IMR-90 (cell line): ENCODE data around the gene UBE2C. TPM values are rescaled to one million over a fixed set of nuclear protein-coding genes. Genes with fewer than 3 reads are reported as not detected.
"Not testable (repeated sequence)": the region's sequence is repeated elsewhere in the genome, so short reads cannot be mapped to it uniquely, and the experiment has no call there.

Experiments used
- ATAC-seq: fragments of 200-7000 bp; cut with Tn5 transposase; 2 replicates; pipeline ENCODE4 v1.9.1; 2020; ENCODE audit warnings: low read depth, mild to moderate bottlenecking, moderate library complexity
- BruUV-seq: library from RNA; stranded (reverse); fragments of 400-500 nt; replicated peaks from 2 replicates; lab custom pipeline; 2021; lab: Mats Ljungman, UMichigan
- CTCF ChIA-PET: fragments of 300-600 bp; formaldehyde crosslinking; extraction: SDS; loops from one replicate; lab custom pipeline; 2021; ENCODE audit warnings: antibody characterized with exemption; lab: Yijun Ruan, JAX
- POLR2A ChIA-PET: fragments of 300-600 bp; sonication (Branson Sonifier 250); formaldehyde crosslinking; loops from one replicate; lab custom pipeline; 2022; ENCODE audit warnings: antibody characterized with exemption; ENCODE audit not compliant: unreplicated experiment; lab: Charles Lee
- DNase-seq: peaks from one replicate; pipeline ENCODE4 v3.0.0; 2013
- H2AFZ ChIP-seq: replicated peaks from 2 replicates; pipeline ENCODE3; 2013; ENCODE audit warnings: low read length, mild to moderate bottlenecking; ENCODE audit not compliant: poor library complexity
- H2AK5ac ChIP-seq: 2 replicates; pipeline ENCODE4 v1.6.1; 2013; ENCODE audit warnings: low read depth, low read length, inconsistent platforms
- H2AK9ac ChIP-seq: replicated peaks from 2 replicates; pipeline ENCODE3; 2013; ENCODE audit warnings: mild to moderate bottlenecking, low read depth, low read length, moderate library complexity; ENCODE audit not compliant: poor library complexity
- H2BK120ac ChIP-seq: 2 replicates; pipeline ENCODE4 v1.6.1; 2013; ENCODE audit warnings: low read depth, low read length, inconsistent platforms
- H2BK15ac ChIP-seq: 3 replicates; pipeline ENCODE4 v1.6.1; 2013; ENCODE audit warnings: low read depth, low read length, inconsistent platforms
- H2BK20ac ChIP-seq: 2 replicates; pipeline ENCODE4 v1.6.1; 2013; ENCODE audit warnings: low read depth, mild to moderate bottlenecking, inconsistent platforms, low read length, moderate library complexity
- H2BK5ac ChIP-seq: 2 replicates; pipeline ENCODE4 v1.6.1; 2013; ENCODE audit warnings: mild to moderate bottlenecking, low read depth, low read length, inconsistent platforms; ENCODE audit not compliant: poor library complexity, severe bottlenecking
- H3K14ac ChIP-seq: replicated peaks from 2 replicates; pipeline ENCODE4 v1.6.1; 2013; ENCODE audit warnings: low read depth, low read length, inconsistent platforms
- H3K18ac ChIP-seq: 2 replicates; pipeline ENCODE4 v1.6.1; 2013; ENCODE audit warnings: low read depth, low read length, control low read depth
- H3K23ac ChIP-seq: 2 replicates; pipeline ENCODE4 v1.6.1; 2013; ENCODE audit warnings: low read depth, low read length, inconsistent platforms
- H3K27ac ChIP-seq: 2 replicates; pipeline ENCODE4 v1.5.1; 2013; ENCODE audit warnings: mild to moderate bottlenecking, control low read depth, low read length; ENCODE audit not compliant: insufficient read depth
- H3K27me3 ChIP-seq: 2 replicates; pipeline ENCODE4 v1.6.1; 2013; ENCODE audit warnings: low read length; ENCODE audit not compliant: control insufficient read depth, insufficient read depth
- H3K36me3 ChIP-seq: 2 replicates; pipeline ENCODE4 v1.6.1; 2013; ENCODE audit warnings: low read length, mixed read lengths; ENCODE audit not compliant: control insufficient read depth, insufficient read depth
- H3K4ac ChIP-seq: 2 replicates; pipeline ENCODE4 v1.6.1; 2013; ENCODE audit warnings: low read depth, low read length, inconsistent platforms
- H3K4me1 ChIP-seq: 2 replicates; pipeline ENCODE4 v1.6.1; 2013; ENCODE audit warnings: low read length, mixed read lengths; ENCODE audit not compliant: control insufficient read depth, insufficient read depth
- H3K4me2 ChIP-seq: 2 replicates; pipeline ENCODE4 v1.6.1; 2013; ENCODE audit warnings: low read depth, mild to moderate bottlenecking, control low read depth, low read length, moderate library complexity
- H3K4me3 ChIP-seq: 2 replicates; pipeline ENCODE4 v1.5.1; 2013; ENCODE audit warnings: low read depth, mild to moderate bottlenecking, control low read depth, low read length, moderate library complexity; ENCODE audit not compliant: insufficient read depth
- H3K56ac ChIP-seq: 2 replicates; pipeline ENCODE4 v1.6.1; 2013; ENCODE audit warnings: low read length, inconsistent platforms; ENCODE audit not compliant: insufficient read depth; ENCODE audit errors: extremely low read depth
- H3K79me1 ChIP-seq, 2 experiments: 2 replicates each; pipeline ENCODE4 v1.6.1; 2013; ENCODE audit warnings: low read length in 2 of 2, inconsistent platforms in 1 of 2, low read depth in 1 of 2
- H3K9ac ChIP-seq: 2 replicates; pipeline ENCODE4 v1.6.1; 2013; ENCODE audit warnings: low read depth, low read length, control low read depth
- H3K9me1 ChIP-seq: 2 replicates; pipeline ENCODE4 v1.6.1; 2013; ENCODE audit warnings: low read length, inconsistent platforms; ENCODE audit not compliant: insufficient read depth
- H3K9me3 ChIP-seq: 2 replicates; pipeline ENCODE4 v1.6.1; 2013; ENCODE audit warnings: low read length; ENCODE audit not compliant: control insufficient read depth, insufficient read depth
- H4K20me1 ChIP-seq: 2 replicates; pipeline ENCODE4 v1.6.1; 2013; ENCODE audit warnings: low read length, inconsistent platforms; ENCODE audit not compliant: insufficient read depth
- H4K5ac ChIP-seq: 2 replicates; pipeline ENCODE4 v1.6.1; 2013; ENCODE audit warnings: mild to moderate bottlenecking, low read depth, low read length, control low read depth
- H4K8ac ChIP-seq, 2 experiments: 2 replicates each; pipeline ENCODE4 v1.6.1; 2013; ENCODE audit warnings: low read depth in 2 of 2, low read length in 2 of 2, control low read depth in 1 of 2, inconsistent platforms in 1 of 2
- H4K91ac ChIP-seq: 2 replicates; pipeline ENCODE4 v1.6.1; 2013; ENCODE audit warnings: low read depth, low read length, inconsistent platforms; ENCODE audit not compliant: insufficient read depth
- WGBS, 2 experiments: methylation state at CpG; one replicate each; pipeline versions ENCODE4 v1.1.5 to v1.1.7; 2013; ENCODE audit warnings: missing lambda C conversion rate in 2 of 2; ENCODE audit not compliant: insufficient read length in 1 of 2; ENCODE audit errors: extremely low coverage in 2 of 2; 5-methylcytosine and 5-hydroxymethylcytosine counted together
- dilution Hi-C: fragments of 300-500 bp; cut with HindIII; formaldehyde crosslinking; loops from one replicate; pipeline ENCODE4 v1.14.3; 2018; ENCODE audit warnings: low sequenced_read_pairs; ENCODE audit not compliant: unreplicated experiment
- in situ Hi-C: fragments of 300-500 bp; cut with MboI; formaldehyde crosslinking; loops from 3 replicates; pipeline ENCODE4 v1.14.3; 2019; ENCODE audit warnings: low sequenced_read_pairs, inconsistent platforms, mixed read lengths
- intact Hi-C: fragments of 100-400 bp; cut with micrococcal nuclease; formaldehyde crosslinking; loops from 2 replicates; pipeline ENCODE4 v1.10.0; 2022
- polyA plus RNA-seq, 3 experiments: library from polyadenylated mRNA; depleted of rRNA; stranded (reverse); fragments of >200 nt; gene quantifications; 2 replicates each; pipeline ENCODE4 v1.2.3, GENCODE V29; 2012; ENCODE audit warnings: low replicate concordance in 1 of 3
- total RNA-seq: library from RNA; depleted of rRNA; stranded (reverse); fragments of >200 nt; gene quantifications from 2 replicates; pipeline ENCODE4 v1.2.3, GENCODE V29; 2012

The UBE2C gene
- total and polyA plus RNA-seq, 2 of the 4 experiments (the other 2 are of a cell fraction): 43.4 to 120 TPM

DNA sequence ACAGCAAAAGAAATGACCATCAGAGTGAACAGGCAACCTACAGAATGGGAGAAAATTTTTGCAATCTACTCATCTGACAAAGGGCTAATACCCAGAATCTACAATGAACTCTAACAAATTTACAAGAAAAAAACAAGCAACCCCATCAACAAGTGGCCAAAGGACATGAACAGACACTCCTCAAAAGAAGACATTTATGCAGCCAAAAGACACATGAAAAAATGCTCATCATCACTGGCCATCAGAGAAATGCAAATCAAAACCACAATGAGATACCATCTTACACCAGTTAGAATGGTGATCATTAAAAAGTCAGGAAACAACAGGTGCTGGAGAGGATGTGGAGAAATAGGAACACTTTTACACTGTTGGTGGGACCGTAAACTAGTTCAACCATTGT, 14.9 kb upstream of the UBE2C start:
- H2AFZ ChIP-seq, POLR2A ChIA-PET, H4K91ac ChIP-seq, H4K5ac ChIP-seq, H3K9ac ChIP-seq, H3K27ac ChIP-seq, dilution Hi-C loops, CTCF ChIA-PET, H3K9me1 ChIP-seq, H3K56ac ChIP-seq, H2BK15ac ChIP-seq, H3K4ac ChIP-seq, H2BK5ac ChIP-seq, ATAC-seq, H3K4me1 ChIP-seq, H3K9me3 ChIP-seq, H3K27me3 ChIP-seq, H3K4me3 ChIP-seq, DNase-seq, H3K4me2 ChIP-seq, H4K8ac ChIP-seq, H2AK5ac ChIP-seq, H2BK20ac ChIP-seq, H3K14ac ChIP-seq, H4K20me1 ChIP-seq, H3K18ac ChIP-seq, BruUV-seq, intact Hi-C loops, H3K23ac ChIP-seq, H2BK120ac ChIP-seq, H2AK9ac ChIP-seq: not testable (repeated sequence)
- peaks cover 17 to 24% of the 10 kb centered on the region in 2 experiments for H3K79me1 ChIP-seq
- H3K36me3 ChIP-seq: peaks cover 39% of the 10 kb centered on the region
- WGBS, 2 experiments: no CpG with 5 or more reads among the region's 1 CpG
- in situ Hi-C loops: loop anchor here (25.0 kb wide), 3 partner anchors 760 to 1860 kb away; partner anchors contain the start of gene TTPAL

DNA sequence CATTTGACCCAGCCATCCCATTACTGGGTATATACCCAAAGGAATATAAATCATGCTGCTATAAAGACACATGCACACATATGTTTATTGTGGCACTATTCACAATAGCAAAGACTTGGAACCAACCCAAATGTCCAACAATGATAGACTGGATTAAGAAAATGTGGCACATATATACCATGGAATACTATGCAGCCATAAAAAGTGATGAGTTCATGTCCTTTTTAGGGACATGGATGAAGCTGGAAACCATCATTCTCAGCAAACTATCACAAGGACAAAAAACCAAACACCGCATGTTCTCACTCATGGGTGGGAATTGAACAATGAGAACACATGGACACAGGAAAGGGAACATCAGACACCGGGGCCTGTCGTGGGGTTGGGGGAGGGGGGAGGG, 14.5 kb upstream of the UBE2C start:
- H3K4me1 ChIP-seq, H2BK15ac ChIP-seq, dilution Hi-C loops, H3K56ac ChIP-seq, H3K9ac ChIP-seq, H3K14ac ChIP-seq, DNase-seq, H2AK9ac ChIP-seq, H3K4ac ChIP-seq, H3K9me3 ChIP-seq, H2BK5ac ChIP-seq, ATAC-seq, H3K9me1 ChIP-seq, POLR2A ChIA-PET, H4K5ac ChIP-seq, H3K18ac ChIP-seq, H4K20me1 ChIP-seq, H2AK5ac ChIP-seq, BruUV-seq, H3K27me3 ChIP-seq, H3K27ac ChIP-seq, intact Hi-C loops, H3K4me3 ChIP-seq, H2BK120ac ChIP-seq, H4K8ac ChIP-seq, H2AFZ ChIP-seq, H2BK20ac ChIP-seq, H3K4me2 ChIP-seq, H3K23ac ChIP-seq, H4K91ac ChIP-seq: not testable (repeated sequence)
- no CpG with 5 or more reads among the region's 3 CpGs for WGBS, 2 experiments
- peaks cover 43% of the 10 kb centered on the region for H3K36me3 ChIP-seq
- CTCF ChIA-PET: interaction anchor here (0.9 to 1.5 kb wide), 2 partner anchors 9 to 20 kb away, joined by 4 read pairs; no protein-coding TSS in a partner anchor
- in situ Hi-C loops: loop anchor here (25.0 kb wide), 3 partner anchors 761 to 1861 kb away; partner anchors contain the start of gene TTPAL
- peaks cover 13 to 19% of the 10 kb centered on the region in 2 experiments for H3K79me1 ChIP-seq
